Measurements from ENCODE around the gene MTRFR.
"Not testable (repeated sequence)": the region's sequence is repeated elsewhere in the genome, so short reads cannot be mapped to it uniquely, and the experiment has no call there.

- TF ChIP-seq CTCF (IDR thresholded peaks at IDR 0.05); TEAD4 (IDR thresholded peaks at IDR 0.05; ENCODE audit: borderline replicate concordance, insufficient read depth); USF1 (IDR thresholded peaks at IDR 0.05; ENCODE audit: borderline replicate concordance, low read depth); RAD21 (IDR thresholded peaks at IDR 0.05; ENCODE audit: low read length); JUND (IDR thresholded peaks at IDR 0.05); RCOR1 (IDR thresholded peaks at IDR 0.05; ENCODE audit: low read length); EP300 (IDR thresholded peaks at IDR 0.05; ENCODE audit: borderline replicate concordance in 1 of 2, low read depth in 1 of 2, low read length in 1 of 2); TAF1 (IDR thresholded peaks at IDR 0.05; ENCODE audit: borderline replicate concordance, low read depth, low read length): not testable (repeated sequence)
Observed at GRCh38 chr12:123248996-123249741, 15.9 kb downstream of the MTRFR start.
